Measurements from ENCODE around the gene NOB1. TPM values are rescaled to one million over a fixed set of nuclear protein-coding genes. Genes with fewer than 3 reads are reported as not detected.
"Not testable (repeated sequence)": the region's sequence is repeated elsewhere in the genome, so short reads cannot be mapped to it uniquely, and the experiment has no call there.

Gene NOB1
- total RNA-seq, 1 experiment from 2014 or later: 172 TPM

- DNase-seq (ENCODE audit: low read depth, low spot score); ATAC-seq; H3K9me3 ChIP-seq (ENCODE audit: control insufficient read depth in 1 of 2, insufficient read depth in 1 of 2, low read depth in 1 of 2, low read length in 2 of 2); intact Hi-C loops (cut with micrococcal nuclease); H3K9ac ChIP-seq (ENCODE audit: low read length); H3K36me3 ChIP-seq (ENCODE audit: control insufficient read depth in 1 of 2, insufficient read depth in 2 of 2, low read length in 2 of 2); H3K4me3 ChIP-seq (replicated peaks in 1 of 2; ENCODE audit: low read depth in 1 of 2, low read length in 2 of 2); H3K9me2 ChIP-seq (ENCODE audit: insufficient read depth); H3K4me2 ChIP-seq (ENCODE audit: low read length); H2AFZ ChIP-seq (ENCODE audit: low read depth, low read length, poor library complexity, severe bottlenecking); H4K20me1 ChIP-seq (ENCODE audit: insufficient read depth); BruUV-seq (replicated peaks); RAD21 ChIA-PET (ENCODE audit: low non-redundant PET in 1 of 2, low total read pairs in 2 of 2, uncharacterized antibody in 2 of 2, unreplicated experiment in 2 of 2); H3K27ac ChIP-seq (ENCODE audit: low read depth, low read length); H3K27me3 ChIP-seq (ENCODE audit: insufficient read depth, low read length): not testable (repeated sequence)
- POLR2A ChIA-PET: interaction anchor here (1.2 kb wide), 1 partner anchor 24 kb away, joined by 3 read pairs; no protein-coding TSS in a partner anchor
- peaks cover 30 to 42% of the 10 kb centered on the region in 2 experiments for H3K4me1 ChIP-seq (ENCODE audit: control insufficient read depth in 1 of 2, insufficient read depth in 2 of 2, low read length in 2 of 2)
- H3K79me2 ChIP-seq (ENCODE audit: insufficient read depth, low read length): peaks cover 31% of the 10 kb centered on the region
- CTCF ChIA-PET: interaction anchor here (5.5 kb wide), 1 partner anchor 26 kb away, joined by 22 read pairs; the partner anchor contains the start of gene NOB1
These were observed 25.7 kb downstream of the NOB1 start for GRCh38 chr16:69729030-69729429.

DNA sequence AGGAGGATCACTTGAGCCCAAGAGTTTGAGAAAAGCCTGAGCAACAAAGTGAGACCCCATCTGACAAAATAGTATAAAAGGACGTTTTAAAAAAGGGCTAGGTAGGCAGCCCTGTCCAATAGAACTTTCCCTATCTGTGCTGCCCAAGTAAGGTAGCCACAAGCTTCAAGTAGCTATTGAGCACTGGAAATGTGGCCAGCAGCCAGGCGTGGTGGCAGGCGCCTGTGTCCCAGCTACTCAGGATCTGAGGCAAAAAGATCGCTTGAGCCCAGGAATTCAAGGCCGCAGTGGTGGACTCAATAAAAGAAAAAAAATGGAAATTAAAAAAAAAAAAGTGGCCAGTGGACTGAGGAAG is 26.8 kb downstream of the NOB1 start:
- H4K20me1 ChIP-seq (ENCODE audit: insufficient read depth): no peaks in the 10 kb centered on the region
- H3K4me3 ChIP-seq (replicated peaks in 1 of 2; ENCODE audit: low read depth in 1 of 2, low read length in 2 of 2): peak overlapping the region; percentile 94 to 96
- H3K27ac ChIP-seq (ENCODE audit: low read depth, low read length): peak overlapping the region; percentile 89
- RAD21 ChIA-PET (ENCODE audit: low non-redundant PET in 1 of 2, low total read pairs in 2 of 2, uncharacterized antibody in 2 of 2, unreplicated experiment in 2 of 2): no interaction called here
- H3K9me3 ChIP-seq (ENCODE audit: control insufficient read depth in 1 of 2, insufficient read depth in 1 of 2, low read depth in 1 of 2, low read length in 2 of 2): no peaks in the 10 kb centered on the region
- no peaks in the 10 kb centered on the region for H3K9me2 ChIP-seq (ENCODE audit: insufficient read depth)
- intact Hi-C loops (cut with micrococcal nuclease): loop anchor here (2.0 kb wide), 1 partner anchor 27 kb away; the partner anchor contains the start of gene NOB1
- H2AFZ ChIP-seq (ENCODE audit: low read depth, low read length, poor library complexity, severe bottlenecking): no peak overlapping the region
- H3K4me2 ChIP-seq (ENCODE audit: low read length): peak overlapping the region; percentile 81
- POLR2A ChIA-PET: interaction anchor here (1.2 kb wide), 1 partner anchor 26 kb away, joined by 3 read pairs; no protein-coding TSS in a partner anchor
- peaks cover 34 to 53% of the 10 kb centered on the region in 2 experiments for H3K4me1 ChIP-seq (ENCODE audit: control insufficient read depth in 1 of 2, insufficient read depth in 2 of 2, low read length in 2 of 2)
- H3K27me3 ChIP-seq (ENCODE audit: insufficient read depth, low read length): no peaks in the 10 kb centered on the region
- no peak for ATAC-seq
- H3K9ac ChIP-seq (ENCODE audit: low read length): peak overlapping the region; percentile 86
- no TSS peak for BruUV-seq (replicated peaks)
- DNase-seq (ENCODE audit: low read depth, low spot score): no peak
- H3K36me3 ChIP-seq (ENCODE audit: control insufficient read depth in 1 of 2, insufficient read depth in 2 of 2, low read length in 2 of 2): peaks cover 0 to 4% of the 10 kb centered on the region in 2 experiments; a peak in 1 of 4 replicates
- CTCF ChIA-PET: interaction anchor here (5.5 kb wide), 1 partner anchor 27 kb away, joined by 22 read pairs; the partner anchor contains the start of gene NOB1
- peaks cover 42% of the 10 kb centered on the region for H3K79me2 ChIP-seq (ENCODE audit: insufficient read depth, low read length)
- TF ChIP-seq EZH2phosphoT487 (IDR thresholded peaks at IDR 0.05; ENCODE audit: borderline replicate concordance) (no peak), SRF (IDR thresholded peaks at IDR 0.05; ENCODE audit: low read depth) (no peak), JUND (IDR thresholded peaks at IDR 0.05) (no peak), RAD21 (IDR thresholded peaks at IDR 0.05; ENCODE audit: low read depth) (no peak), POLR2A (IDR thresholded peaks at IDR 0.05; ENCODE audit: borderline replicate concordance, extremely low read depth, insufficient read depth, insufficient read length) (no peak), POLR2AphosphoS5 (IDR thresholded peaks at IDR 0.05; ENCODE audit: low read depth, low read length) (no peak), SP1 (IDR thresholded peaks at IDR 0.05; ENCODE audit: low read depth) (no peak), FOSL1 (IDR thresholded peaks at IDR 0.05; ENCODE audit: low read depth) (no peak), REST (IDR thresholded peaks at IDR 0.05; ENCODE audit: low read depth) (no peak), ATF3 (IDR thresholded peaks at IDR 0.05) (no peak), EZH2 (IDR thresholded peaks at IDR 0.05) (no peak), ZFX (IDR thresholded peaks at IDR 0.05) (no peak), SIN3A (IDR thresholded peaks at IDR 0.05; ENCODE audit: low read depth) (no peak), TCF7L2 (IDR thresholded peaks at IDR 0.05; ENCODE audit: borderline replicate concordance, extremely low read depth, insufficient read depth, insufficient read length) (no peak)
- TF ChIP-seq, protein P1, sequence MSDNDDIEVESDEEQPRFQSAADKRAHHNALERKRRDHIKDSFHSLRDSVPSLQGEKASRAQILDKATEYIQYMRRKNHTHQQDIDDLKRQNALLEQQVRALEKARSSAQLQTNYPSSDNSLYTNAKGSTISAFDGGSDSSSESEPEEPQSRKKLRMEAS (IDR thresholded peaks at IDR 0.05): no peak
- TF ChIP-seq, protein P2, sequence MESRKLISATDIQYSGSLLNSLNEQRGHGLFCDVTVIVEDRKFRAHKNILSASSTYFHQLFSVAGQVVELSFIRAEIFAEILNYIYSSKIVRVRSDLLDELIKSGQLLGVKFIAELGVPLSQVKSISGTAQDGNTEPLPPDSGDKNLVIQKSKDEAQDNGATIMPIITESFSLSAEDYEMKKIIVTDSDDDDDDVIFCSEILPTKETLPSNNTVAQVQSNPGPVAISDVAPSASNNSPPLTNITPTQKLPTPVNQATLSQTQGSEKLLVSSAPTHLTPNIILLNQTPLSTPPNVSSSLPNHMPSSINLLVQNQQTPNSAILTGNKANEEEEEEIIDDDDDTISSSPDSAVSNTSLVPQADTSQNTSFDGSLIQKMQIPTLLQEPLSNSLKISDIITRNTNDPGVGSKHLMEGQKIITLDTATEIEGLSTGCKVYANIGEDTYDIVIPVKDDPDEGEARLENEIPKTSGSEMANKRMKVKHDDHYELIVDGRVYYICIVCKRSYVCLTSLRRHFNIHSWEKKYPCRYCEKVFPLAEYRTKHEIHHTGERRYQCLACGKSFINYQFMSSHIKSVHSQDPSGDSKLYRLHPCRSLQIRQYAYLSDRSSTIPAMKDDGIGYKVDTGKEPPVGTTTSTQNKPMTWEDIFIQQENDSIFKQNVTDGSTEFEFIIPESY (IDR thresholded peaks at IDR 0.05; ENCODE audit: extremely low read depth, insufficient replicate concordance, low read length): no peak
